ENCODE data around the gene EDC4. TPM values are rescaled to one million over a fixed set of nuclear protein-coding genes. Genes with fewer than 3 reads are reported as not detected.

The EDC4 gene
- total RNA-seq, 4 donors from 2014 or later = 31.4 to 68.2 (median 41.2) TPM

- Histone ChIP-seq H3K36me3 (peaks cover 29 to 48% of the 10 kb centered on the region in 2 donors), H3K27ac (no peak within 1 kb of the TSS), H3K4me3 (replicated peaks in 1 of 3) (no peak within 1 kb of the TSS), H3K9me3 (no peaks in the 10 kb centered on the region), H3K4me1 (peaks cover 0 to 4% of the 10 kb centered on the region in 2 donors), H3K27me3 (no peaks in the 10 kb centered on the region)
- no peak for TF ChIP-seq CTCF (IDR thresholded peaks at IDR 0.05)
- intact Hi-C loops (cut with DNase I) = loop anchor here (5.0 kb wide), 2 partner anchors 43 to 158 kb away; no protein-coding TSS in a partner anchor
- peak; percentile 76 to 84 for DNase-seq
- WGBS, 2 donors = 53 to 63% methylated on average over 10 to 13 of the region's 22 CpGs
Observed at GRCh38 chr16:67884684-67885083, 11.8 kb downstream of the EDC4 start, which contains the start of gene NRN1L. Gene NRN1L (plus strand): TSS chr16:67884885. CDS start chr16:67884904, 19 bp downstream.

- H3K36me3 ChIP-seq = peaks cover 20 to 39% of the 10 kb centered on the region in 2 donors
- intact Hi-C loops (cut with DNase I) = no loop called here
- no peak overlapping the region for H3K27ac ChIP-seq
- no peak overlapping the region for H3K4me3 ChIP-seq (replicated peaks in 1 of 3)
- H3K27me3 ChIP-seq = no peaks in the 10 kb centered on the region
- H3K9me3 ChIP-seq = no peaks in the 10 kb centered on the region
- WGBS, 2 donors = 90 to 93% methylated on average over 9 to 12 of the region's 12 CpGs
- no peak for DNase-seq
- H3K4me1 ChIP-seq = peaks cover 0 to 4% of the 10 kb centered on the region in 2 donors
- TF ChIP-seq CTCF (IDR thresholded peaks at IDR 0.05) (no peak), POLR2A (IDR thresholded peaks at IDR 0.05) (no peak)
Observed at GRCh38 chr16:67885545-67885944, 12.7 kb downstream of the EDC4 start.

GRCh38 chr16:67885976-67886375 lies 13.1 kb downstream of the EDC4 start:
- H3K4me1 ChIP-seq = peaks cover 0 to 4% of the 10 kb centered on the region in 2 donors
- no peaks in the 10 kb centered on the region for H3K27me3 ChIP-seq
- no peak for DNase-seq
- peaks cover 16 to 35% of the 10 kb centered on the region in 2 donors for H3K36me3 ChIP-seq
- H3K27ac ChIP-seq = no peak overlapping the region
- WGBS, 2 donors = 90% methylated on average over 9 to 12 of the region's 19 CpGs
- H3K4me3 ChIP-seq (replicated peaks in 1 of 3) = no peak overlapping the region
- intact Hi-C loops (cut with DNase I) = no loop called here
- no peaks in the 10 kb centered on the region for H3K9me3 ChIP-seq
- no peak for TF ChIP-seq POLR2A (IDR thresholded peaks at IDR 0.05)
- no peak for TF ChIP-seq CTCF (IDR thresholded peaks at IDR 0.05)

- intact Hi-C loops (cut with DNase I) = no loop called here
- H3K27me3 ChIP-seq = no peaks in the 10 kb centered on the region
- peak in 1 of 2 donors; percentile 49 for DNase-seq
- WGBS, 2 donors = 64 to 66% methylated on average over 5 of the region's 5 CpGs
- H3K36me3 ChIP-seq = peaks cover 12 to 30% of the 10 kb centered on the region in 2 donors
- no peaks in the 10 kb centered on the region for H3K9me3 ChIP-seq
- no peak overlapping the region for H3K4me3 ChIP-seq (replicated peaks in 1 of 3)
- no peak overlapping the region for H3K27ac ChIP-seq
- TF ChIP-seq POLR2A (IDR thresholded peaks at IDR 0.05) = no peak
- TF ChIP-seq CTCF (IDR thresholded peaks at IDR 0.05) = no peak
- H3K4me1 ChIP-seq = peaks cover 0 to 4% of the 10 kb centered on the region in 2 donors
Observed at GRCh38 chr16:67886387-67886786, 13.5 kb downstream of the EDC4 start.

GRCh38 chr16:67888331-67888730 lies 15.5 kb downstream of the EDC4 start:
- no peak overlapping the region for H3K4me3 ChIP-seq (replicated peaks in 1 of 3)

More at GRCh38 chr16:67888331-67888730, 15.5 kb downstream of the EDC4 start:
- Histone ChIP-seq H3K36me3 (peaks cover 3 to 12% of the 10 kb centered on the region in 2 donors), H3K27ac (no peak overlapping the region), H3K9me3 (no peaks in the 10 kb centered on the region), H3K4me1 (peaks cover 0 to 4% of the 10 kb centered on the region in 2 donors), H3K27me3 (no peaks in the 10 kb centered on the region)
- no peak for DNase-seq
- intact Hi-C loops (cut with DNase I) = no loop called here
- no peak for TF ChIP-seq CTCF (IDR thresholded peaks at IDR 0.05)
- no peak for TF ChIP-seq POLR2A (IDR thresholded peaks at IDR 0.05)
- WGBS, 2 donors = 83 to 87% methylated on average over 2 to 3 of the region's 3 CpGs
